Diencephalon (tissue), 1 donor: ENCODE data around the gene GFRA3. TPM values are rescaled to one million over a fixed set of nuclear protein-coding genes. Genes with fewer than 3 reads are reported as not detected.

Experiments used
- total RNA-seq: library from RNA; depleted of rRNA; stranded (reverse); fragments of >200 nt; gene quantifications from one replicate; pipeline ENCODE4 v1.2.3, GENCODE V29; 2014

Gene GFRA3, protein sequence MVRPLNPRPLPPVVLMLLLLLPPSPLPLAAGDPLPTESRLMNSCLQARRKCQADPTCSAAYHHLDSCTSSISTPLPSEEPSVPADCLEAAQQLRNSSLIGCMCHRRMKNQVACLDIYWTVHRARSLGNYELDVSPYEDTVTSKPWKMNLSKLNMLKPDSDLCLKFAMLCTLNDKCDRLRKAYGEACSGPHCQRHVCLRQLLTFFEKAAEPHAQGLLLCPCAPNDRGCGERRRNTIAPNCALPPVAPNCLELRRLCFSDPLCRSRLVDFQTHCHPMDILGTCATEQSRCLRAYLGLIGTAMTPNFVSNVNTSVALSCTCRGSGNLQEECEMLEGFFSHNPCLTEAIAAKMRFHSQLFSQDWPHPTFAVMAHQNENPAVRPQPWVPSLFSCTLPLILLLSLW
- not detected for total RNA-seq

DNA sequence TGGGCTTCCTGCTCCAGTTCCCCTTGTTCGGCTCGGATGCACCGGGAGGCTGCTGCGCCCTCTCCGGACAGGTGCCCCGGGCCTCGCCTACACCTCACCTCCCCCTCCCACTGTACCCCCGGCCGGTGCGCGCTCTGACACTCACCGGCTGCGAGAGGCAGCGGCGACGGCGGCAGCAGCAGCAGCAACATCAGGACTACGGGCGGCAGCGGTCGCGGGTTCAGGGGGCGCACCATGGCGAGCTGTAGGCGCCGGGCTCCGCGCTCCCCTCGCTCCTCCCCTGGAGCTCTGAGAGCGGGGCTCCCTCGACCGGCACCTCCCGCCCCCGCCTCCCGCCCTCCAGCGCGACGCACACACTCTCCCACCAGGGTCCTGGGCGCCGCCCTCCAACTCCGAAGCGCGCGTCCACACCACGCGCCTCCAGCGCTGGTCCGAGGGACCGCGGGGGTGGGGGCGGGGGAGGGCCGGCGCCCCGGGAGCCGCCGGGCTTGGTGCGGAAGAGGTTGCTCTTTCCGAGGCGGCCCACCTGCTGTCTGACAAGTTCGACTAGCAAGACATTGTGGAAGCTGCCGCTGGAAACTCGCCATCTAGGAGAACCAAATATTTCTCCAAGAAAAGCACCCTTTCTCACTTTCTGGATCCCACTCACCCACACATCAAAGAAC, at the start of gene GFRA3:
Gene GFRA3, minus strand, starts transcription at position 433 of the 665 bp plus-strand sequence. Its CDS starts 197 bp downstream, at position 236.

DNA sequence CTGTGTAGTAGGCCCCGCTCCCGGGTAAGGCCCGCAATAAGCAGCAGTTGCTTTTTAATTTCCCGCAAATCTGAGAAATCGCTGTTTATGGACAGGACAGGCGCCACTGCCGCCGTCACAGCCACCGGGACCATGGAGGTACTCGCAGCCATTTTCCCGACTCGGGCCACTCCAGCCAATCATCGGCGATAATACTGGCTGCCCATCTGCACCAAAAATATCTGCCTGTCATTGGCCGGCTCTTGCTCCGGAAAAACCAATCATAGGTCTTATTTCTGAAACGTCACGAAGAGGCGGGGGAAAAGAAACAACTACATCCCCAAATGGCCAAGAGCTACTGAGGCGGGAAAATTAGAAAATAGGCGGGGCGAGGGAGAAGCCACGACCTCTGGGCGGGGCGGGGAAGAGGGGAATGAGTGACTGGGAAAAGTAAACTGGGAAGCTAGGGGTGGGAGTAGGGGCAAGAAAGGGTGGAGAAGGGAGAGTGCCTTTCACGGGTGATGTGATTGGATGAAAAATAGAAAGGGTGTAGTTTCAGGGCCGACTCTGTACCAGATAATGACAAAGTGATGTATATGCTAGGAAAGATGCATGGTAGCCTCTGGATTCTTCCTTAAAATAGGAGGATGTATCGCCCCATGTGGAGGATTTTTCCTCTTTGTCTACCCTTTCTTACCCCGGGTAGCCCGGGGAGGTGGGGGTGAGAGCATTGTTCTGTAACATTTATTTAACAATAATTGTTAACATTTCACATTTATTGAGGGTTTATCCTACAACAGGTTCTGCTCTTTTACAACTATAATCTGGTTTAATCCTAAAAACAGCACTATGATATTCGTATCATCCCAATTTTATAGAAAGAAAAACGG, 61.0 kb downstream of the GFRA3 start, which contains the start of gene CDC23:
Gene CDC23, minus strand, starts transcription at position 163 of the 869 bp plus-strand sequence. Its CDS starts 11 bp downstream, at position 152.

Other genes with a start within 250 kb of the GFRA3 start
- 139 TPM for gene FAM13B, start 241.5 kb downstream of the GFRA3 start, total RNA-seq
- gene WNT8A, start 190.6 kb downstream of the GFRA3 start, total RNA-seq = 0.23 TPM
- 22.4 TPM for gene NME5, start 135.2 kb downstream of the GFRA3 start, total RNA-seq
- gene BRD8, start 96.0 kb downstream of the GFRA3 start, total RNA-seq = 47.3 TPM
- gene KIF20A, start 95.5 kb downstream of the GFRA3 start, total RNA-seq = 7.6 TPM
- gene CDC23, start 61.3 kb downstream of the GFRA3 start, total RNA-seq = 35.5 TPM
- gene CDC25C, start 57.2 kb upstream of the GFRA3 start, total RNA-seq = 2.1 TPM
- gene FAM53C, start 63.6 kb upstream of the GFRA3 start, total RNA-seq = 29.1 TPM
- gene KDM3B, start 78.1 kb upstream of the GFRA3 start, total RNA-seq = 84.0 TPM
- 123 TPM for gene REEP2, start 164.4 kb upstream of the GFRA3 start, total RNA-seq
- gene EGR1, start 190.9 kb upstream of the GFRA3 start, total RNA-seq = 1.8 TPM